ENCODE measurements around the gene JAZF1.
A peak's percentile ranks its signal among the peaks of the same experiment; 100 is the strongest.

JAZF1 gene

GRCh38 chr7:28065308-28065707 is 115.3 kb downstream of the JAZF1 start:
- H3K4me3 ChIP-seq (replicated peaks; ENCODE audit: insufficient read depth, low read length), result no peak overlapping the region
- TF ChIP-seq CTCF (IDR thresholded peaks at IDR 0.05; ENCODE audit: insufficient read depth, low read length), result no peak
- no peak for TF ChIP-seq GABPA (IDR thresholded peaks at IDR 0.05; ENCODE audit: low read depth)
- TF ChIP-seq POLR2AphosphoS5 (IDR thresholded peaks at IDR 0.05; ENCODE audit: low read depth), result no peak
- no peak for TF ChIP-seq REST (IDR thresholded peaks at IDR 0.05; ENCODE audit: insufficient replicate concordance, low read depth)
- TF ChIP-seq SPI1 (IDR thresholded peaks at IDR 0.05; ENCODE audit: borderline replicate concordance, low read depth), result no peak
- peak overlapping the region; percentile 60 for H3K27ac ChIP-seq (replicated peaks)
- DNase-seq (ENCODE audit: low read depth in 1 of 2, low spot score in 1 of 2), result peak; percentile 68 to 94
- H3K27me3 ChIP-seq (ENCODE audit: insufficient read depth, poor library complexity, severe bottlenecking), result no peaks in the 10 kb centered on the region

GRCh38 chr7:28064437-28064836 is 116.2 kb downstream of the JAZF1 start:
- no peak for DNase-seq (ENCODE audit: low read depth in 1 of 2, low spot score in 1 of 2)
- H3K27ac ChIP-seq (replicated peaks), result peak overlapping the region; percentile 60
- H3K4me3 ChIP-seq (replicated peaks; ENCODE audit: insufficient read depth, low read length), result no peak overlapping the region
- TF ChIP-seq REST (IDR thresholded peaks at IDR 0.05; ENCODE audit: insufficient replicate concordance, low read depth) (no peak), GABPA (IDR thresholded peaks at IDR 0.05; ENCODE audit: low read depth) (no peak), POLR2AphosphoS5 (IDR thresholded peaks at IDR 0.05; ENCODE audit: low read depth) (no peak), SPI1 (IDR thresholded peaks at IDR 0.05; ENCODE audit: borderline replicate concordance, low read depth) (no peak), CTCF (IDR thresholded peaks at IDR 0.05; ENCODE audit: insufficient read depth, low read length) (no peak)
- no peaks in the 10 kb centered on the region for H3K27me3 ChIP-seq (ENCODE audit: insufficient read depth, poor library complexity, severe bottlenecking)

GRCh38 chr7:28062197-28062991 is 118.2 kb downstream of the JAZF1 start:
- DNase-seq (ENCODE audit: low read depth in 1 of 2, low spot score in 1 of 2), result peak; percentile 50 to 87
- TF ChIP-seq SPI1 (IDR thresholded peaks at IDR 0.05; ENCODE audit: borderline replicate concordance, low read depth), result no peak
- TF ChIP-seq POLR2AphosphoS5 (IDR thresholded peaks at IDR 0.05; ENCODE audit: low read depth), result no peak
- peak; percentile 87 for TF ChIP-seq CTCF (IDR thresholded peaks at IDR 0.05; ENCODE audit: insufficient read depth, low read length)
- peak overlapping the region; percentile 61 for H3K27ac ChIP-seq (replicated peaks)
- H3K27me3 ChIP-seq (ENCODE audit: insufficient read depth, poor library complexity, severe bottlenecking), result no peaks in the 10 kb centered on the region
- H3K4me3 ChIP-seq (replicated peaks; ENCODE audit: insufficient read depth, low read length), result no peak overlapping the region

All from HL-60 (cell line).